Measurements from ENCODE around the gene DGKH. TPM values are rescaled to one million over a fixed set of nuclear protein-coding genes. Genes with fewer than 3 reads are reported as not detected.

The DGKH gene
- total RNA-seq, 1 experiment from 2014 or later = 22.8 TPM

DNA sequence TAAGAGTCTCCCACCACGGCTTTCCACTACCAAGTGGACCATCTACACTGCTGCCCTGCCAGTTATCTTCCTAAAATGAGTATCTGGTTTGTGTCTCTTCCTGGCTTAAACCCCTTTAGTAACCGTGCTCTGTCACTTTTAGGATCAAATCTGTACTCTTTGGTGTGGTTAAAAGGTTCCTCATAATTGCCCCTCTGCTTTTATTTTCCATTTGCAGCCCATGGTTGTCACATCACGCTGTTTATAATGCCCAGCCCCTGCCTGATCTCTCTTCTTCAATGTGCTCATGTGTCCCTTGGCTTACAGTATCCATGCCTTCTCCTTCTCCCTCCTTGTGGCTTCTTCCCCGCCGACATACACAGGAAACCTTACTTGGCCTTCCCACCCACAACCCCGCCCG, 100.1 kb downstream of the DGKH start:
- TF ChIP-seq SIN3A (IDR thresholded peaks at IDR 0.05; ENCODE audit: borderline replicate concordance, insufficient read depth, low read depth, low read length) = no peak
- no peak for TF ChIP-seq CTCF (IDR thresholded peaks at IDR 0.05)
- TF ChIP-seq TCF7L2 (IDR thresholded peaks at IDR 0.05; ENCODE audit: low read depth, low read length) = no peak
- TF ChIP-seq, protein P1, sequence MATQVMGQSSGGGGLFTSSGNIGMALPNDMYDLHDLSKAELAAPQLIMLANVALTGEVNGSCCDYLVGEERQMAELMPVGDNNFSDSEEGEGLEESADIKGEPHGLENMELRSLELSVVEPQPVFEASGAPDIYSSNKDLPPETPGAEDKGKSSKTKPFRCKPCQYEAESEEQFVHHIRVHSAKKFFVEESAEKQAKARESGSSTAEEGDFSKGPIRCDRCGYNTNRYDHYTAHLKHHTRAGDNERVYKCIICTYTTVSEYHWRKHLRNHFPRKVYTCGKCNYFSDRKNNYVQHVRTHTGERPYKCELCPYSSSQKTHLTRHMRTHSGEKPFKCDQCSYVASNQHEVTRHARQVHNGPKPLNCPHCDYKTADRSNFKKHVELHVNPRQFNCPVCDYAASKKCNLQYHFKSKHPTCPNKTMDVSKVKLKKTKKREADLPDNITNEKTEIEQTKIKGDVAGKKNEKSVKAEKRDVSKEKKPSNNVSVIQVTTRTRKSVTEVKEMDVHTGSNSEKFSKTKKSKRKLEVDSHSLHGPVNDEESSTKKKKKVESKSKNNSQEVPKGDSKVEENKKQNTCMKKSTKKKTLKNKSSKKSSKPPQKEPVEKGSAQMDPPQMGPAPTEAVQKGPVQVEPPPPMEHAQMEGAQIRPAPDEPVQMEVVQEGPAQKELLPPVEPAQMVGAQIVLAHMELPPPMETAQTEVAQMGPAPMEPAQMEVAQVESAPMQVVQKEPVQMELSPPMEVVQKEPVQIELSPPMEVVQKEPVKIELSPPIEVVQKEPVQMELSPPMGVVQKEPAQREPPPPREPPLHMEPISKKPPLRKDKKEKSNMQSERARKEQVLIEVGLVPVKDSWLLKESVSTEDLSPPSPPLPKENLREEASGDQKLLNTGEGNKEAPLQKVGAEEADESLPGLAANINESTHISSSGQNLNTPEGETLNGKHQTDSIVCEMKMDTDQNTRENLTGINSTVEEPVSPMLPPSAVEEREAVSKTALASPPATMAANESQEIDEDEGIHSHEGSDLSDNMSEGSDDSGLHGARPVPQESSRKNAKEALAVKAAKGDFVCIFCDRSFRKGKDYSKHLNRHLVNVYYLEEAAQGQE (IDR thresholded peaks at IDR 0.05; ENCODE audit: insufficient read depth in 1 of 2, low read depth in 2 of 2, low read length in 1 of 2) = no peak
- no peak for TF ChIP-seq POLR2AphosphoS5 (IDR thresholded peaks at IDR 0.05; ENCODE audit: low read depth, low read length)
- H3K4me3 ChIP-seq (ENCODE audit: low read depth in 2 of 2, low read length in 2 of 2) = no peak overlapping the region
- intact Hi-C loops (cut with micrococcal nuclease; ENCODE audit: unreplicated experiment) (no loop called here), in situ Hi-C loops (cut with HindIII; ENCODE audit: low pct_unique_long_range_greater_than_20kb, low sequenced_read_pairs) (no loop called here)
- no TSS peak for BruUV-seq (replicated peaks)
- no peaks in the 10 kb centered on the region for H3K4me1 ChIP-seq (ENCODE audit: control insufficient read depth, insufficient read depth, low read length)
- no peaks in the 10 kb centered on the region for H3K36me3 ChIP-seq (ENCODE audit: control insufficient read depth, insufficient read depth, low read length)
- no peaks in the 10 kb centered on the region for H3K9me3 ChIP-seq (ENCODE audit: control insufficient read depth, insufficient read depth, low read depth, low read length)
- H3K27me3 ChIP-seq (ENCODE audit: control insufficient read depth, insufficient read depth, low read length) = no peaks in the 10 kb centered on the region
- DNase-seq (ENCODE audit: low read depth, low spot score) (no peak), ATAC-seq (no peak)
- CTCF ChIA-PET = no interaction called here
- no peak overlapping the region for H3K27ac ChIP-seq (ENCODE audit: low read length)
- POLR2A ChIA-PET = no interaction called here

DNA sequence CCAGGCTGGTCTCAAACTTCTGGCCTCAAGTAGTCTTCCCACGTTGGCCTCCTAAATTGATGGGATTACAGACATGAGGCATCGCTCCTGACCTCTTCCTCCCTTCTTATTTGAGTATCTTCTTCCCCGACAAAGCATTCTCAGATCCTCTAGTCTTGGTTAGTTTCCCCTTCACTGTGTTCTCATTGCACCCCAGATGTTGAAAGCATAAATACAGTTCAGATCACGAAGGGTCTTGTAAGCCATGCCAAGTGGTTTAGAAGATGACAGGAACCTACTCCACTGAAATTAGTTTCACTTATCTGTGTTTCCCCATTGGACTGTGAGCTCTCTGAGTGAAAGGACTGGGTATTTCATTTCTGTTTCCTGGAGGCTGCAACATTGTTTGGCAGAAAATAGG, 100.7 kb downstream of the DGKH start:
- Histone ChIP-seq H3K27me3 (ENCODE audit: control insufficient read depth, insufficient read depth, low read length) (no peaks in the 10 kb centered on the region), H3K27ac (ENCODE audit: low read length) (no peak overlapping the region), H3K4me3 (ENCODE audit: low read depth in 2 of 2, low read length in 2 of 2) (no peak overlapping the region), H3K36me3 (ENCODE audit: control insufficient read depth, insufficient read depth, low read length) (no peaks in the 10 kb centered on the region), H3K4me1 (ENCODE audit: control insufficient read depth, insufficient read depth, low read length) (no peaks in the 10 kb centered on the region), H3K9me3 (ENCODE audit: control insufficient read depth, insufficient read depth, low read depth, low read length) (no peaks in the 10 kb centered on the region)
- in situ Hi-C loops (cut with HindIII; ENCODE audit: low pct_unique_long_range_greater_than_20kb, low sequenced_read_pairs) (no loop called here), intact Hi-C loops (cut with micrococcal nuclease; ENCODE audit: unreplicated experiment) (no loop called here)
- POLR2A ChIA-PET = no interaction called here
- DNase-seq (ENCODE audit: low read depth, low spot score) (no peak), ATAC-seq (no peak)
- BruUV-seq (replicated peaks) = no TSS peak
- TF ChIP-seq CTCF (IDR thresholded peaks at IDR 0.05) = no peak
- no peak for TF ChIP-seq POLR2AphosphoS5 (IDR thresholded peaks at IDR 0.05; ENCODE audit: low read depth, low read length)
- TF ChIP-seq, protein P1 (IDR thresholded peaks at IDR 0.05; ENCODE audit: insufficient read depth in 1 of 2, low read depth in 2 of 2, low read length in 1 of 2) = no peak
- TF ChIP-seq TCF7L2 (IDR thresholded peaks at IDR 0.05; ENCODE audit: low read depth, low read length) = no peak
- TF ChIP-seq SIN3A (IDR thresholded peaks at IDR 0.05; ENCODE audit: borderline replicate concordance, insufficient read depth, low read depth, low read length) = no peak
- CTCF ChIA-PET = no interaction called here
